Tibial artery (tissue), 4 donors: ENCODE measurements around the gene RAP1GAP2.

Source experiments
- DNase-seq, 2 donors: peaks; one replicate each; pipeline ENCODE4 v3.0.0-alpha.2; 2019
- H3K27ac ChIP-seq, 2 donors: fragments of 200-600 bp; sonication (generic) in 1 of 2; 1 replicate in 1 of 2; 2 replicates in 1 of 2; pipeline ENCODE4 v1.5.1; 2018 to 2019; ENCODE audit warnings: mild to moderate bottlenecking in 1 of 2
- H3K27me3 ChIP-seq, 2 donors: fragments of 200-600 bp; sonication (generic) in 1 of 2; one replicate each; pipeline versions ENCODE4 v1.5.1 to v1.6.0; 2016 to 2019
- H3K36me3 ChIP-seq, 3 donors: fragments of 200-600 bp; sonication (generic) in 2 of 3; one replicate each; pipeline ENCODE4 v1.5.1; 2016 to 2019; ENCODE audit warnings: mild to moderate bottlenecking in 2 of 3
- H3K4me1 ChIP-seq, 4 donors: fragments of 200-600 bp; sonication (generic) in 2 of 4; 1 replicate in 3 of 4; 2 replicates in 1 of 4; pipeline ENCODE4 v1.5.1; 2016 to 2019
- H3K4me3 ChIP-seq, 2 donors: fragments of 200-600 bp; sonication (generic) in 1 of 2; 1 replicate in 1 of 2; 2 replicates in 1 of 2; pipeline ENCODE4 v1.5.1; 2018 to 2019; ENCODE audit warnings: mild to moderate bottlenecking in 2 of 2
- H3K9me3 ChIP-seq, 3 donors: fragments of 200-600 bp; sonication (generic) in 1 of 3; one replicate each; pipeline ENCODE4 v1.5.1; 2016 to 2019
- intact Hi-C: fragments of 100-400 bp; cut with DNase I; formaldehyde crosslinking; loops from one replicate; pipeline ENCODE4 v1.15.0; 2023; ENCODE audit warnings: low total_unique reads
- TF ChIP-seq, protein P1 (sequence below), 2 experiments: fragments of 200-600 bp in 1 of 2; fragments of 450-650 bp in 1 of 2; IDR thresholded peaks; one replicate each; pipeline ENCODE4 v1.5.1; 2017 to 2019; ENCODE audit warnings: antibody characterized with exemption in 2 of 2, mild to moderate bottlenecking in 1 of 2, moderate library complexity in 1 of 2

Gene RAP1GAP2

DNA sequence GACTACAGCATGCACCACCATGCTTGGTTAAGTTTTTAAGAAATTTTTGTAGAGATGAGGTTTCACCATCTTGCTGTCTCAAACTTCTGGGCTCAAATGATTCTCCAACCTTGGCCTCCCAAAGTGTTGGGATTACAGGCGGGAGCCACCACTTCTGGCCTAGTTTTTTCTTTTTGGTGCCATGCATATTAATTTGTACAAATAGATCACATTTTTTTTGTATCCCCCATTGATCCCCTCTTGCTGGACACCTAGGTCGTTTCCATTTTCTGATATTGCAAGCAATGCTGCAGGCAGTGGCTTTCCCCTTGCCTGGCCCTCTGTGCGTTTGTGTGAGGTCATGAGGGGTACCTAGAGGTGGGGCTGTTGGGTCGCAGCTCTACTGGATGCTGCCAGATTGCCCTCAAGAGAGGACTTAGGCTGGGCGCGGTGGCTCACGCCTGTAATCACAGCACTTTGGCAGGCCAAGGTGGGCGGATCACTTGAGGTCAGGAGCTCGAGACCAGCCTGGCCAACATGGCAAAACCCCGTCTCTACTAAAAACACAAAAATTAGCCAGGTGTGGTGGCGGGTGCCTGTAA lies 23.8 kb downstream of the RAP1GAP2 start:
- TF ChIP-seq, protein P1, sequence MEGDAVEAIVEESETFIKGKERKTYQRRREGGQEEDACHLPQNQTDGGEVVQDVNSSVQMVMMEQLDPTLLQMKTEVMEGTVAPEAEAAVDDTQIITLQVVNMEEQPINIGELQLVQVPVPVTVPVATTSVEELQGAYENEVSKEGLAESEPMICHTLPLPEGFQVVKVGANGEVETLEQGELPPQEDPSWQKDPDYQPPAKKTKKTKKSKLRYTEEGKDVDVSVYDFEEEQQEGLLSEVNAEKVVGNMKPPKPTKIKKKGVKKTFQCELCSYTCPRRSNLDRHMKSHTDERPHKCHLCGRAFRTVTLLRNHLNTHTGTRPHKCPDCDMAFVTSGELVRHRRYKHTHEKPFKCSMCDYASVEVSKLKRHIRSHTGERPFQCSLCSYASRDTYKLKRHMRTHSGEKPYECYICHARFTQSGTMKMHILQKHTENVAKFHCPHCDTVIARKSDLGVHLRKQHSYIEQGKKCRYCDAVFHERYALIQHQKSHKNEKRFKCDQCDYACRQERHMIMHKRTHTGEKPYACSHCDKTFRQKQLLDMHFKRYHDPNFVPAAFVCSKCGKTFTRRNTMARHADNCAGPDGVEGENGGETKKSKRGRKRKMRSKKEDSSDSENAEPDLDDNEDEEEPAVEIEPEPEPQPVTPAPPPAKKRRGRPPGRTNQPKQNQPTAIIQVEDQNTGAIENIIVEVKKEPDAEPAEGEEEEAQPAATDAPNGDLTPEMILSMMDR (IDR thresholded peaks at IDR 0.05): no peak
- H3K36me3 ChIP-seq: no peaks in the 10 kb centered on the region
- intact Hi-C loops: no loop called here
- H3K9me3 ChIP-seq: no peaks in the 10 kb centered on the region
- H3K27me3 ChIP-seq: peaks cover 0 to 30% of the 10 kb centered on the region in 2 donors
- H3K4me1 ChIP-seq: no peaks in the 10 kb centered on the region
- no peak overlapping the region for H3K4me3 ChIP-seq
- no peak for DNase-seq
- H3K27ac ChIP-seq: no peak overlapping the region

- H3K27ac ChIP-seq: no peak overlapping the region
- H3K27me3 ChIP-seq: peaks cover 0 to 33% of the 10 kb centered on the region in 2 donors
- no peaks in the 10 kb centered on the region for H3K9me3 ChIP-seq
- no peaks in the 10 kb centered on the region for H3K36me3 ChIP-seq
- H3K4me3 ChIP-seq: no peak overlapping the region
- TF ChIP-seq, protein P1 (IDR thresholded peaks at IDR 0.05): no peak
- H3K4me1 ChIP-seq: no peaks in the 10 kb centered on the region
- intact Hi-C loops: no loop called here
- no peak for DNase-seq
Observed at GRCh38 chr17:2821868-2822267, 25.6 kb downstream of the RAP1GAP2 start.

DNA sequence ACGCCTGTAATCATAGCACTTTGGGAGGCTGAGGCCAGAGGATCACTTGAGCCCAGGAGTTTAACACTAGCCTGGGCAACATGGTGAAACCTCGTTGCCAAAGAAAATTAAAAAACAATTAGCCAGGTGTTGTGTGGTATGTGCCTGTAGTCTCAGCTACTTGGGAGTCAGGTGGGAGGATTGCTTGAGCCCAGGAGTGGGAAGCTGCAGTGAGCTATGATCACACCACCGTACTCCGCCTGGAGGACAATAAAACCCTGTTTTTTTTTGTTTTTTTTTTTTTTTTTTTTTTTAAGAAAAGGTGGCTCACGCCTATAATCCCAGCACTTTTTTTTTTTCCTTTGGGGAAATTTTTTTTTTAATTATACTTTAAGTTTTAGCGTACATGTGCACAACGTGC lies 26.1 kb downstream of the RAP1GAP2 start:
- TF ChIP-seq, protein P1 (IDR thresholded peaks at IDR 0.05): no peak
- Histone ChIP-seq H3K36me3 (no peaks in the 10 kb centered on the region), H3K9me3 (no peaks in the 10 kb centered on the region), H3K4me1 (no peaks in the 10 kb centered on the region), H3K4me3 (no peak overlapping the region), H3K27ac (no peak overlapping the region), H3K27me3 (peaks cover 0 to 37% of the 10 kb centered on the region in 2 donors)
- no peak for DNase-seq
- intact Hi-C loops: no loop called here

- no peaks in the 10 kb centered on the region for H3K4me1 ChIP-seq
- DNase-seq: no peak
- peaks cover 0 to 51% of the 10 kb centered on the region in 2 donors for H3K27me3 ChIP-seq
- H3K9me3 ChIP-seq: no peaks in the 10 kb centered on the region
- H3K36me3 ChIP-seq: no peaks in the 10 kb centered on the region
- H3K27ac ChIP-seq: no peak overlapping the region
- intact Hi-C loops: loop anchor here (5.0 kb wide), 1 partner anchor 187 kb away; no protein-coding TSS in a partner anchor
- H3K4me3 ChIP-seq: no peak overlapping the region
- TF ChIP-seq, protein P1 (IDR thresholded peaks at IDR 0.05): no peak
Observed at GRCh38 chr17:2825253-2825970, 29.2 kb downstream of the RAP1GAP2 start.

DNA sequence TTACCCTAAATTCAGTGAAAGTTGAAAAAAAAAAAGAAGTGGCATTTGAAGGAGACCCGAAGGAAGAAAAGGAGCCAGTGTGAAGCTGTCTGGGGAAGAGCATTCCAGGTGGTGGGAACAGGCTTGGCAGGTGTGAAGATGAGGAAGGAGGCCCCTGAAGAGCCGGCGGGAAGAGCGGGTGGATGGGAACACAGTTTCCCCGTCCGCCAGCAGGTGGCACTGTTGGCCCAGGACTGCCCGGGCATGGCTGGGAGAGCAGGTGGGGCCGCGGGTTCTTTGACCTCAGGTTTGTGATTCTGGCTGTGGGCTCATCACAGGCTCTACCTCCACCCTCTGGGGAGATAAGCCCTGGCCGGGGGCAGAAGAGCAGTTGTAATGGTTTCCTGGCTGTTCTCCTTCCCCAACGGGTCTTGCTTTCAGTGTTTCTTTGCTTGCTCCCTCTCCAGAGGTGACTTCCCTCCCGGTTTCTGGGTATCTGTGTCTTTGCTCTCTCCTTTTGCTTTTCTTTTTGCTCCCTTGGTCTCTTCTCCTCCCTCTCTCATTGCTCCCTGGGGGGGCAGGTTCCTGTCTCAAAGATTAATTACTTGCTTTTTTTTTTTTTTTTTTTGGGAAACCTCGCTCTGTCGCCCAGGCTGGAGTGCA lies 32.3 kb downstream of the RAP1GAP2 start:
- Histone ChIP-seq H3K27me3 (peaks cover 0 to 39% of the 10 kb centered on the region in 2 donors), H3K9me3 (no peaks in the 10 kb centered on the region)
- peak; percentile 25 to 69 for DNase-seq

More for the DNA sequence above, 32.3 kb downstream of the RAP1GAP2 start:
- Histone ChIP-seq H3K4me1 (no peaks in the 10 kb centered on the region), H3K36me3 (no peaks in the 10 kb centered on the region), H3K4me3 (no peak overlapping the region), H3K27ac (no peak overlapping the region)
- TF ChIP-seq, protein P1 (IDR thresholded peaks at IDR 0.05): peak; percentile 88 to 91
- intact Hi-C loops: loop anchor here (5.0 kb wide), 1 partner anchor 184 kb away; no protein-coding TSS in a partner anchor
